H1 (cell line): ENCODE results near the gene CST7. TPM values are rescaled to one million over a fixed set of nuclear protein-coding genes. Genes with fewer than 3 reads are reported as not detected.

Experiments used
- EP300 ChIP-seq, 2 experiments: IDR thresholded peaks; 1 replicate in 1 of 2; 2 replicates in 1 of 2; pipeline ENCODE4 v1.6.1; 2011 to 2012; ENCODE audit warnings: low read depth in 2 of 2, low read length in 2 of 2, mild to moderate bottlenecking in 2 of 2, borderline replicate concordance in 1 of 2, inconsistent platforms in 1 of 2, moderate library complexity in 1 of 2
- KDM1A ChIP-seq: fragments of 200-600, 300-600 bp; sonication (generic); IDR thresholded peaks from 2 replicates; pipeline ENCODE4 v1.7.1; 2016; ENCODE audit warnings: mild to moderate bottlenecking, low read length, borderline replicate concordance
- polyA plus RNA-seq, 7 experiments: library from polyadenylated mRNA; depleted of rRNA in 3 of 7; stranded (reverse) in 5 of 7; unstranded in 2 of 7; fragments of >200 nt in 5 of 7; fragments of 200-250 nt in 2 of 7; gene quantifications; 1 replicate in 5 of 7; 2 replicates in 1 of 7; 4 replicates in 1 of 7; pipeline versions ENCODE4 v1.2.1 to v1.2.3, GENCODE V29; 2011 to 2013; ENCODE audit warnings: missing spikeins in 2 of 7, mixed read lengths in 2 of 7
- total RNA-seq: library from RNA; stranded (reverse); fragmentation: NEBNext Ultra II Directional; extraction: Animal tissue kit (Norgen Biotek cat#: 25700); gene quantifications from 2 replicates; pipeline ENCODE4 v1.2.1, GENCODE V29; 2021

CST7 gene
- total and polyA plus RNA-seq, 2 of the 8 experiments (the other 6 are each of a cell fraction or from before 2014, with no cell fraction given), result not detected

DNA sequence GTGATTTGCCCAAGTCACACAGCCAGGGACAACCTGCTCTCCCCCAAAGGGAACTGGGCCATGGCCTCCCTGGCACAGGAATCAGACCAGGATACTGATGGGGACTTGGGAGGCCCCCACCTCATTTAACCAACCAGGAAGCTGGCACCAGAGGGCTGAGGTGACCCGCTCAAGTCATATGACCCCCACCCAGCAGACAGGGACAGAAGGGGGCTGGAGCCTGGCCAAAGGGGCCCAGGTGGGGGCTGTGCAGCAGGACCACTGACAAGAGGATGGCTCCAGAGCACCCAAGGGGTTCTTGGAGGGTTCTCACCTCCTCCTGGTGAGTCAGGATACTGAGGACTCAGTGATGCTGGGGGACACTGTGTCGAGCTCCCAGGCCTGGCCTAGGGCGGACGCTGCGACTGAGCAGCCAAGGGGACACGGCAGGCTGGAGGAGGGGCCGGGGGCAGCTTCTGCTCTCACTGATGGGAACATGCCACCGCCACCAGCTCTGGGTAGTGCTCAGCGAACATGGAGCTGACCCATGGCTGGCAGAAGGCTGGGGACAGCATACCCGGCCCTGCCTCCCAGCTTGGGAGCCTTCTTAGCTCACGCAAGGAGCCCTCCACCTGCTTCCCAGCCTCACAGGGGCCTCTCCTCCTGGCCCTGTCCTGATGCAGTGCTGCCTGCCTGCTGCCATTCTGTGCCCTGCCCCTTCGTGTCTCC, 1.2 kb downstream of the CST7 start (continued):
- TF ChIP-seq KDM1A (no peak), EP300 (IDR thresholded peaks at IDR 0.05; ENCODE audit: borderline replicate concordance in 1 of 2, low read depth in 2 of 2, low read length in 2 of 2) (no peak)
- TF ChIP-seq, all 59 proteins: peak for 0
